Gastrocnemius medialis (tissue), 4 donors: ENCODE data around the gene ETF1. TPM values are rescaled to one million over a fixed set of nuclear protein-coding genes. Genes with fewer than 3 reads are reported as not detected.

Source experiments
- ATAC-seq, 2 donors: fragments of 150-250 bp; one replicate each; pipeline ENCODE4 v1.9.1; 2016
- DNase-seq, 2 donors: peaks; one replicate each; pipeline ENCODE4 v3.0.0-alpha.2; 2019
- H3K27ac ChIP-seq, 4 donors: fragments of 200-600 bp; sonication (generic); 1 replicate in 1 of 4; 2 replicates in 3 of 4; pipeline ENCODE4 v1.5.1; 2016 to 2018; ENCODE audit warnings: mild to moderate bottlenecking in 2 of 4, moderate library complexity in 1 of 4
- H3K27me3 ChIP-seq, 3 donors: fragments of 200-600 bp; sonication (generic) in 2 of 3; 1 replicate in 1 of 3; 2 replicates in 2 of 3; pipeline versions ENCODE4 v1.5.1 to v1.6.0; 2016 to 2019; ENCODE audit warnings: mild to moderate bottlenecking in 1 of 3, moderate library complexity in 1 of 3
- H3K36me3 ChIP-seq, 2 donors: fragments of 200-600 bp; sonication (generic) in 1 of 2; one replicate each; pipeline ENCODE4 v1.5.1; 2017 to 2018
- H3K4me1 ChIP-seq, 2 donors: fragments of 200-600 bp; sonication (generic) in 1 of 2; one replicate each; pipeline ENCODE4 v1.5.1; 2016 to 2017; ENCODE audit warnings: mild to moderate bottlenecking in 2 of 2
- H3K4me3 ChIP-seq, 4 donors: fragments of 200-600 bp; sonication (generic) in 3 of 4; 1 replicate in 1 of 4; 2 replicates in 3 of 4; pipeline ENCODE4 v1.5.1; 2016 to 2019; ENCODE audit warnings: mild to moderate bottlenecking in 2 of 4
- H3K9me3 ChIP-seq, 3 donors: fragments of 200-600 bp; sonication (generic) in 2 of 3; 1 replicate in 1 of 3; 2 replicates in 2 of 3; pipeline ENCODE4 v1.5.1; 2016 to 2019
- POLR2A ChIP-seq, 2 donors: fragments of 450-650 bp; IDR thresholded peaks; one replicate each; pipeline ENCODE4 v1.6.1; 2017; ENCODE audit warnings: antibody characterized with exemption in 2 of 2, mild to moderate bottlenecking in 2 of 2, moderate library complexity in 2 of 2
- in situ Hi-C, 4 donors: fragments of 200-750 bp; cut with MboI; loops; one replicate each; pipeline versions ENCODE4 v1.15.0 to v1.8.0; 2017; ENCODE audit warnings: low sequenced_read_pairs in 4 of 4
- intact Hi-C: fragments of 100-400 bp; cut with DNase I; formaldehyde crosslinking; loops from one replicate; pipeline ENCODE4 v1.15.1; 2023; ENCODE audit warnings: low total_unique reads
- total RNA-seq, 4 donors: library from RNA; depleted of rRNA; stranded (reverse); fragments of >200 nt; gene quantifications; one replicate each; pipeline versions ENCODE4 v1.1.0 to v1.2.3, GENCODE V29; 2016
- TF ChIP-seq, protein P1 (sequence below), 5 experiments: fragments of 450-650 bp in 3 of 5; fragments of 200-600 bp in 2 of 5; sonication (generic) in 2 of 5; IDR thresholded peaks in 4 of 5; conservative IDR thresholded peaks in 1 of 5; 1 replicate in 4 of 5; 2 replicates in 1 of 5; pipeline ENCODE4 v1.5.1; 2016 to 2019; ENCODE audit warnings: antibody characterized with exemption in 5 of 5, mild to moderate bottlenecking in 3 of 5, moderate library complexity in 3 of 5

The ETF1 gene
- total RNA-seq, 4 donors from 2014 or later: 99.9 to 139 (median 117) TPM

DNA sequence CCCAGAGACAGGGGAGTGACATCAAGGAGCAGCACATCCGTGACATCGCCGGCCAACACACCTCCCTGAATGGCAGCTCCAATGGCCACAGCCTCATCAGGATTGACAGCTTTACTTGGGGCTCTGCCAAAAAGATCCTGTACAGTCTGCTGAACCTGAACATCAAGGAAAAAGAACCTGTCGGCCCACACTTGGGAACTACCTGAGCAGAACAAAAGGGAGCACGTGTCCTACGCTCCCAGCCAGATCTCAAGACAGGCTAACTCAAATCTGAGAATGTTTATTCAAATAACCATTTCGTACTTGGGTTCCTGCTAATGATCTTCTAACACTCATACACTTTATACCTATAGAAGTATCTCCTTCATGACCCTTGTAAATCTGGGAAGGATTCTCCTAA is 16.9 kb upstream of the ETF1 start:
- TF ChIP-seq, protein P1, sequence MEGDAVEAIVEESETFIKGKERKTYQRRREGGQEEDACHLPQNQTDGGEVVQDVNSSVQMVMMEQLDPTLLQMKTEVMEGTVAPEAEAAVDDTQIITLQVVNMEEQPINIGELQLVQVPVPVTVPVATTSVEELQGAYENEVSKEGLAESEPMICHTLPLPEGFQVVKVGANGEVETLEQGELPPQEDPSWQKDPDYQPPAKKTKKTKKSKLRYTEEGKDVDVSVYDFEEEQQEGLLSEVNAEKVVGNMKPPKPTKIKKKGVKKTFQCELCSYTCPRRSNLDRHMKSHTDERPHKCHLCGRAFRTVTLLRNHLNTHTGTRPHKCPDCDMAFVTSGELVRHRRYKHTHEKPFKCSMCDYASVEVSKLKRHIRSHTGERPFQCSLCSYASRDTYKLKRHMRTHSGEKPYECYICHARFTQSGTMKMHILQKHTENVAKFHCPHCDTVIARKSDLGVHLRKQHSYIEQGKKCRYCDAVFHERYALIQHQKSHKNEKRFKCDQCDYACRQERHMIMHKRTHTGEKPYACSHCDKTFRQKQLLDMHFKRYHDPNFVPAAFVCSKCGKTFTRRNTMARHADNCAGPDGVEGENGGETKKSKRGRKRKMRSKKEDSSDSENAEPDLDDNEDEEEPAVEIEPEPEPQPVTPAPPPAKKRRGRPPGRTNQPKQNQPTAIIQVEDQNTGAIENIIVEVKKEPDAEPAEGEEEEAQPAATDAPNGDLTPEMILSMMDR (IDR thresholded peaks at IDR 0.05 in 4 of 5, conservative IDR thresholded peaks at IDR 0.05 in 1 of 5): no peak
- TF ChIP-seq POLR2A (IDR thresholded peaks at IDR 0.05): no peak
- ATAC-seq (peak in 1 of 2 donors; percentile 18), DNase-seq (no peak)
- Histone ChIP-seq H3K36me3 (peaks cover 5 to 93% of the 10 kb centered on the region in 2 donors), H3K9me3 (no peaks in the 10 kb centered on the region), H3K27ac (no peak overlapping the region), H3K4me1 (no peaks in the 10 kb centered on the region), H3K27me3 (no peaks in the 10 kb centered on the region), H3K4me3 (no peak overlapping the region)
- in situ Hi-C loops (no loop called here), intact Hi-C loops (no loop called here)

DNA sequence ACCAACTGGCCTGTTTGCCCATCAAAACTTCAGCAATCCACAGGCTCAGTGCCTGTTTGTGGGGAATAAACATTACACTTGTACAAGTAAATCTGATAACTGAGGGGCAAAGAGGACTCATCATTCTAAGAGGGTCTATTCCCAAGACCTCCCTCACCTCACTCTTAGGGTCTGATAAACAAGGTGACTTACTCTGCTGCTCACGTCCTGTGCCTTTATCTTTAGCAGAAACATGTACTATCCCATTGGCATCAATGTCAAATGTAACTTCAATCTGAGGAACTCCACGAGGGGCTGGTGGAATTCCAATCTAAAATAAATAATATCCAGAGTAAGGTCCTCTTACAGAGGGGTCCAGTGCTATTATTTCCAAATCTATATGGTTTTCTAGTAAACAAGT is 14.6 kb upstream of the ETF1 start:
- Histone ChIP-seq H3K4me3 (no peak overlapping the region), H3K27ac (no peak overlapping the region), H3K9me3 (no peaks in the 10 kb centered on the region), H3K36me3 (peaks cover 5 to 92% of the 10 kb centered on the region in 2 donors), H3K27me3 (no peaks in the 10 kb centered on the region), H3K4me1 (no peaks in the 10 kb centered on the region)
- DNase-seq (no peak), ATAC-seq (no peak)
- TF ChIP-seq, protein P1 (IDR thresholded peaks at IDR 0.05 in 4 of 5, conservative IDR thresholded peaks at IDR 0.05 in 1 of 5): no peak
- no peak for TF ChIP-seq POLR2A (IDR thresholded peaks at IDR 0.05)
- in situ Hi-C loops (no loop called here), intact Hi-C loops (no loop called here)

DNA sequence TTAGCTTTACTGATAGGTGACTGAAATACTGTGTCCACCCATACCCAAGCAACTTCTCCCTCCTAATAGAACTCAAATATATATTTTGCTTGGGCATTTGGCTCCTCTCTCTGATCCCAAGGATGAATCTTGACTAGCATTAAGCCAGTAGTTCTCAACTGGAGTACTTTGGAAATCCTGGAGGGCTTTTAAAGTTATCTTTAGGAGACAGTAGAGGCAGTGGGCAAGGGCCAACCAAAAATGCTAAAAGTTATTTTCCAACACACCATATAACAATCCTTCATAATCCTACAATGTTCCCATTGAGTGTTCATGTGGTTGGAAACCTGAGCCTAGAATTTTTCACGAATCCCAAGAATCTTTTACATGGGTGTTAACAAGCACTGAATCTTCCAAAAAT is 11.1 kb upstream of the ETF1 start:
- no peaks in the 10 kb centered on the region for H3K9me3 ChIP-seq
- H3K27ac ChIP-seq: no peak overlapping the region
- DNase-seq (no peak), ATAC-seq (no peak)
- in situ Hi-C loops: no loop called here
- TF ChIP-seq, protein P1 (IDR thresholded peaks at IDR 0.05 in 4 of 5, conservative IDR thresholded peaks at IDR 0.05 in 1 of 5): no peak
- no peak for TF ChIP-seq POLR2A (IDR thresholded peaks at IDR 0.05)
- H3K36me3 ChIP-seq: peaks cover 5 to 64% of the 10 kb centered on the region in 2 donors
- intact Hi-C loops: no loop called here
- no peak overlapping the region for H3K4me3 ChIP-seq
- H3K27me3 ChIP-seq: no peaks in the 10 kb centered on the region
- H3K4me1 ChIP-seq: no peaks in the 10 kb centered on the region

DNA sequence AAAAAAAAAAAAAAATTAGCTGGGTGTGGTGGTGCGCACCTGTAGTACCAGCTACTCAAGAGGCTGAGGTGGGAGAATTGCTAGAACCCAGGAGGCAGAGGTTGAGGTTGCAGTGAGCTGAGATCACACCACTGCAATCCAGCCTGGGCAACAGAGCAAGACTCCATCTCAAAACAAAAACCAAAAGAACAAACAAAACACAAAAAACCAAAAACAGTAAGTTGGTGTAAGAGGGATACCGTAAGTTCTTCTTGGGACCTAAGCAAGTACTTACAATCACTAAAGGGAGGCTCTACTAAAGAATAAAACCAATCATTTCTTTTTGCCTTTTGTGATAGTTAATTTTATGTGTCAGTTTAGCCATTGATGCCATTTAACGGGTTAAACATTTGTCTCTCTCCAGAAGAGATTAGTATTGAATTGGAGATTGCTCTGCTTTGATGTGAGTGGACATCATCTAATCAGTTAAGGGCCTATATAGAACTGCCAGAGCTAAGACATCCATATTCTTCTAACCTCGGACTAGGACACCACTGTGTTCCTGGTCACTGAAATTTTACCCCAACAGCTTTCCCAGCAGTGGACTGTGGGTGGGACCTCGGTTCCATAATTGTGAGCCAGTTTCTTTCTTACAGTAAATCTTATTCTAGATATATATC is 10.5 kb upstream of the ETF1 start:
- peaks cover 0 to 1% of the 10 kb centered on the region in 2 donors for H3K4me1 ChIP-seq
- TF ChIP-seq POLR2A (IDR thresholded peaks at IDR 0.05): no peak
- TF ChIP-seq, protein P1 (IDR thresholded peaks at IDR 0.05 in 4 of 5, conservative IDR thresholded peaks at IDR 0.05 in 1 of 5): no peak
- H3K9me3 ChIP-seq: no peaks in the 10 kb centered on the region
- DNase-seq: no peak
- in situ Hi-C loops: no loop called here
- H3K27me3 ChIP-seq: no peaks in the 10 kb centered on the region
- no peak overlapping the region for H3K4me3 ChIP-seq
- H3K27ac ChIP-seq: no peak overlapping the region
- ATAC-seq: no peak
- intact Hi-C loops: no loop called here
- peaks cover 5 to 59% of the 10 kb centered on the region in 2 donors for H3K36me3 ChIP-seq

DNA sequence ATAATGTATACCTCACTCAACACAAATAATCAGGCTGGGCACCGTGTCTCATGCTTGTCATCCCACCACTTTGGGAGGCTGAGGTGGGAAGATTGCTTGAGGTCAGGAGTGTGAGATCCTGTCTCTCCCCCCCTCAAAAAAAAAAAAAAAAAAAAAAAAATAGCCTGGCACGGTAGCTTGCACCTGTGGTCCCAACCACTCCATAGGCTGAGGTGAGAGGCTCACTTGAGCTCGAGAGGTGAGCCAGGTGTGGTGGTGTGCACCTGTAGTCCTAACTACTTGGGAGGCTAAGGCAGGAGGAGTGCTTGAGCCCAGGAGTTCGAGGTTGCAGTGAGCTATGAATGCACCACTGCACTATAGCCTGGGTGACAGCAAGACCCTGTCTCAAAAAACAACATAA is 9.6 kb upstream of the ETF1 start:
- Histone ChIP-seq H3K36me3 (peaks cover 5 to 50% of the 10 kb centered on the region in 2 donors), H3K4me1 (peaks cover 6 to 8% of the 10 kb centered on the region in 2 donors), H3K27ac (no peak overlapping the region), H3K27me3 (no peaks in the 10 kb centered on the region), H3K9me3 (no peaks in the 10 kb centered on the region), H3K4me3 (no peak overlapping the region)
- no peak for DNase-seq
- no peak for TF ChIP-seq POLR2A (IDR thresholded peaks at IDR 0.05)
- TF ChIP-seq, protein P1 (IDR thresholded peaks at IDR 0.05 in 4 of 5, conservative IDR thresholded peaks at IDR 0.05 in 1 of 5): no peak
- in situ Hi-C loops: no loop called here
- intact Hi-C loops: no loop called here
- ATAC-seq: no peak
